Heart left ventricle (tissue), 16 donors: Measurements from ENCODE around the gene TPST1. TPM values are rescaled to one million over a fixed set of nuclear protein-coding genes. Genes with fewer than 3 reads are reported as not detected.
"Not testable (repeated sequence)": the region's sequence is repeated elsewhere in the genome, so short reads cannot be mapped to it uniquely, and the experiment has no call there.

Source experiments
- ATAC-seq, 4 donors: fragments of 200-7000 bp; cut with Tn5 transposase; one replicate each; pipeline ENCODE4 v1.9.1; 2020 to 2022; ENCODE audit warnings: moderate library complexity in 4 of 4, mild to moderate bottlenecking in 3 of 4, moderate number of reproducible peaks in 1 of 4
- DNase-seq, 5 donors: peaks; one replicate each; pipeline ENCODE4 v3.0.0-alpha.2; 2020
- H3K27ac ChIP-seq, 12 donors: fragments of 200-600 bp; sonication (generic) in 4 of 12; one replicate each; pipeline versions ENCODE4 v1.5.0 to v1.8.0; 2016 to 2022; ENCODE audit warnings: mild to moderate bottlenecking in 2 of 12
- H3K27me3 ChIP-seq, 9 donors: fragments of 200-600 bp; sonication (generic) in 2 of 9; one replicate each; pipeline versions ENCODE4 v1.5.1 to v1.8.0; 2016 to 2022; ENCODE audit warnings: mild to moderate bottlenecking in 3 of 9
- H3K36me3 ChIP-seq, 9 donors: fragments of 200-600 bp; sonication (generic) in 2 of 9; one replicate each; pipeline versions ENCODE4 v1.5.0 to v1.8.0; 2018 to 2022; ENCODE audit warnings: mild to moderate bottlenecking in 2 of 9
- H3K4me1 ChIP-seq, 12 donors: fragments of 200-600 bp; sonication (generic) in 4 of 12; one replicate each; pipeline versions ENCODE4 v1.5.0 to v1.8.0; 2016 to 2022; ENCODE audit warnings: mild to moderate bottlenecking in 3 of 12
- H3K4me3 ChIP-seq, 12 donors: fragments of 200-600 bp; sonication (generic) in 4 of 12; one replicate each; pipeline versions ENCODE4 v1.5.0 to v1.8.0; 2017 to 2022; ENCODE audit warnings: mild to moderate bottlenecking in 9 of 12, moderate library complexity in 4 of 12
- H3K9me3 ChIP-seq, 12 donors: fragments of 200-600 bp; sonication (generic) in 4 of 12; one replicate each; pipeline versions ENCODE4 v1.5.0 to v1.8.0; 2016 to 2022; ENCODE audit warnings: mild to moderate bottlenecking in 1 of 12
- CTCF ChIP-seq, 12 donors: fragments of 200-600 bp; sonication (generic) in 4 of 12; IDR thresholded peaks; one replicate each; pipeline versions ENCODE4 v1.5.0 to v1.8.0; 2018 to 2022; ENCODE audit warnings: antibody characterized with exemption in 12 of 12, mild to moderate bottlenecking in 5 of 12
- POLR2A ChIP-seq, 2 donors: fragments of 450-650 bp; IDR thresholded peaks; one replicate each; pipeline ENCODE4 v1.6.1; 2017; ENCODE audit warnings: antibody characterized with exemption in 2 of 2, mild to moderate bottlenecking in 2 of 2, moderate library complexity in 2 of 2
- WGBS, 4 donors: extraction: QIAGEN DNeasy Blood & Tissue Kit in 2 of 4; methylation state at CpG; one replicate each; pipeline versions ENCODE4 v1.1.5 to v1.1.7; 2013 to 2018; 5-methylcytosine and 5-hydroxymethylcytosine counted together
- intact Hi-C, 10 donors: fragments of 100-400 bp; cut with DNase I; formaldehyde crosslinking; loops; one replicate each; pipeline versions ENCODE4 v1.11.1 to v1.14.2; 2022
- polyA plus RNA-seq, 2 donors: library from polyadenylated mRNA; stranded (reverse); fragments of 200-250 nt; gene quantifications; one replicate each; pipeline ENCODE4 v1.2.3, GENCODE V29; 2013
- total RNA-seq, 9 donors: library from RNA; depleted of rRNA in 2 of 9; stranded (reverse); fragments of >200 nt in 2 of 9; fragmentation: NEBNext Ultra II Directional in 3 of 9; extraction: Animal tissue kit (Norgen Biotek cat#: 25700) in 3 of 9; gene quantifications; one replicate each; pipeline versions ENCODE4 v1.1.0 to v1.2.4, GENCODE V29; 2016 to 2023
- donor health status: ischemic (EF 13 %, LVEDD 7.1; RV severe dilation, severe dysfunction).
- donor health status: healthy with polysubstance abuse.
- donor health status: DM: no; HTN: yes; CAD: no.
- donor health status: DM: no; HTN: no; CAD: no.
- donor health status: ischemic (EF 25% LVEDD 6.9; RV normal size, moderate dysfunction).
- donor health status: ischemic (EF 25% LVEDD 5.7; RV mildly dilated, moderate dysfunction).
- donor health status: healthy.
- donor health status: DM: yes; HTN: yes; CAD: no.
- donor health status: ischemic (EF 35%, LVEDD 5.7; RV mildly dilated, moderate dysfunction).
- donor health status: nonischemic (EF 11% LVEDD 7.7; RV severe dilation, severe dysfunction).
- donor health status: DM: yes; HTN: yes; CAD: no.
- donor health status: PGD.
- donor health status: ischemic (EF 29% LVEDD 5.4; RV normal size, mild dysfunction).
- donor health status: nonischemic (EF 23%, LVEDD 6.1; RV moderate dilation, normal function).

Gene TPST1
- total and polyA plus RNA-seq, 11 donors = 1.9 to 10.8 (median 5.5) TPM

DNA sequence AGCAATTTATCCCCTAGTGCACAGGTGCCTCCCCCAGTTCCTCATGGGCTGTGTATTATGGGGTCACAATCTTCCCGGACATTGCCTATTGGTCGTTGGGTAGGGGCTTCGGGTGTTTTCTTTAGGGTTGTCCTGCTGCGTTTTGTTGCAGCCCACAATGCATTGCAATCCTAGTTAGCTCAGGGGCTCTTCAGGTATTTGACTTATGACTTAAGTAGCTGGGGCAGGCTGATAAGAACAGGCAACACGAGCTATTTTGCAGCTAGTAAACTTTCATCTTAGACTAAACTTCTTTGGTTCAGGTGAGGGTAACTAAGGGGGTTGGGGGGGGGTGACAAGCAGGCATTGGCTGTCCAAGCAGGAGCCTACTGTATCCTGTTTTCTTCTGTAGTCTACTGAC lies 158.5 kb downstream of the TPST1 start:
- H3K36me3 ChIP-seq = no peaks in the 10 kb centered on the region
- ATAC-seq = no peak
- H3K9me3 ChIP-seq = no peaks in the 10 kb centered on the region
- WGBS, 4 donors = 63 to 79% (median 74%) methylated on average over 5 of the region's 5 CpGs
- no peak for DNase-seq
- H3K4me1 ChIP-seq = peaks cover 0 to 8% (median 0%) of the 10 kb centered on the region in 12 donors
- no peak overlapping the region for H3K4me3 ChIP-seq
- intact Hi-C loops = no loop called here
- H3K27me3 ChIP-seq = no peaks in the 10 kb centered on the region
- H3K27ac ChIP-seq = no peak overlapping the region
- TF ChIP-seq POLR2A (IDR thresholded peaks at IDR 0.05) (no peak), CTCF (IDR thresholded peaks at IDR 0.05) (no peak)

- H3K4me1 ChIP-seq, H3K36me3 ChIP-seq, H3K9me3 ChIP-seq, intact Hi-C loops, H3K27ac ChIP-seq, H3K4me3 ChIP-seq, H3K27me3 ChIP-seq, DNase-seq, ATAC-seq: not testable (repeated sequence)
- 95 to 96% (median 96%) methylated on average over 14 of the region's 14 CpGs for WGBS, 4 donors
Measured at GRCh38 chr7:66365031-66365430, 159.9 kb downstream of the TPST1 start.

- no peaks in the 10 kb centered on the region for H3K9me3 ChIP-seq
- 81 to 90% (median 82%) methylated on average over 7 of the region's 7 CpGs for WGBS, 4 donors
- H3K4me1 ChIP-seq = no peaks in the 10 kb centered on the region
- no peaks in the 10 kb centered on the region for H3K36me3 ChIP-seq
- no peak for TF ChIP-seq CTCF (IDR thresholded peaks at IDR 0.05)
- no peak for TF ChIP-seq POLR2A (IDR thresholded peaks at IDR 0.05)
- DNase-seq = no peak
- H3K27me3 ChIP-seq = no peaks in the 10 kb centered on the region
- no peak for ATAC-seq
- intact Hi-C loops = no loop called here
- no peak overlapping the region for H3K4me3 ChIP-seq
- no peak overlapping the region for H3K27ac ChIP-seq
Measured at GRCh38 chr7:66371096-66371824, 166.1 kb downstream of the TPST1 start.

DNA sequence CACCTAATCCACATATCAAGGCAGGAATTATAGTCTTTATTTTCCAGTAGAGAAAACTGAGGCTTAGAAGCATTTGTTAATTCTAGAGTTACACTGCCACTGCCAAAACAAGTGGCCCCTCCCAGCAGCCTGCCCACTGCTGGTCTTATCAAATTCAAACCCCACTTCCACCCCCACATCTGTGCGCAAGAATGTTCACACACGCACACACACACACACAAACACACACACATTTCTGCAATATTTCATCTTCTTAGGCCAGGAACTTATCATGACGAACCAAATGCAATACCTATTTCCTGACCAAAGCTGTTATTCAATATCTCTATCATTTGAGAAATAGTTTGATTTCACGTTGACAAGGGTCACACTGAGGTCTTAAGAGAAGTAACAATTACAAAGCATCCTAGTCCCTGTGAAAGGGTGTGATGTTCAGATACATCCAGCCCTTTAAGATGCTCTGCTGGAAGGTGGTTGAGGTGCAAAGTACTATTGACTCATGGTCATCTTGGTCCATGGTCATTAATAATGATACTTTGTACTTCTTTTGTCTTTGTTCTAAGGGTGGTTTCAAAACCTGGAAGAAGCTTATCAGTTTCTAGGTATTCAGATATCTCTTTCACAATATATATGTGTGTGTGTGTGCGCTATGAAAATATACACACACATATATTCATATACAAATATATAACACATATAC lies 169.2 kb downstream of the TPST1 start:
- H3K9me3 ChIP-seq, intact Hi-C loops, H3K36me3 ChIP-seq, H3K4me3 ChIP-seq, H3K27ac ChIP-seq, ATAC-seq, DNase-seq, H3K4me1 ChIP-seq, H3K27me3 ChIP-seq: not testable (repeated sequence)
- 75 to 81% (median 78%) methylated on average over 5 of the region's 5 CpGs for WGBS, 4 donors

DNA sequence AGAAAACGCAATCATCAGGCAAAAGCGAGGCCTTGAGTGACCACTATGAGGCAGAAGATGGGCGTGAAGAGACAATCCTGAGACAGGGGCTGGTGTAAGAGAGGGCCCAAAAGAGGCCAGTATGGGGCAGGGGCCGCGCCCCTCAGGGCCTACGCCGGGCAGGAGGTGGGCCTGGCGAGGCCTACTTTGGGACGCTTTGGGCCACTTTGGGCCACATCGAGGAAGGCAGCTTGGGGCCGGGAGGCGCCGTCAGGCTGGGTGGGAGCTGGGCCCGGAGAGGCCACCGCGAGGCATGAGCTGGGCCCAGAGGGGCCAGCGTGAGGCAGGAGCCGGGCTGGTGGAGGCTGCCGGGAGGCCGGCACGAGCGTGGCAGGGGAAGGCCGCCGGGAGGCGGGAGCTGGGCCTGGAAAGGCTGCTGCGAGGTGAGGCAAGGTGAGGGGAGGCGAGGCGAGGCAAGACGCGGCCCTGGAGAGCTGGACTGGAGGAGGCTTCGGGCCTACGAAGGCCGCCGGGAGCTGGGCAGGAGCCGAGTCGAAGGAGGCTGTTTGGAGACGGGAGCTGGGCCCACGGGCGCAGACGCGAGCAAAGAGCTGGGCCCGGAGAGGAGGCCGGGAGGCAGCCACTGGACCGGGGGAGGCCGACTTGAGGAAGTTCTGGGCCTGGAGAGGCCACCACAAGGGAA lies 171.3 kb downstream of the TPST1 start:
- TF ChIP-seq CTCF (IDR thresholded peaks at IDR 0.05) = no peak
- TF ChIP-seq POLR2A (IDR thresholded peaks at IDR 0.05) = no peak
- DNase-seq = no peak
- no peak overlapping the region for H3K4me3 ChIP-seq
- ATAC-seq = no peak
- H3K4me1 ChIP-seq = no peaks in the 10 kb centered on the region
- no peak overlapping the region for H3K27ac ChIP-seq
- H3K36me3 ChIP-seq = peaks cover 0 to 26% (median 0%) of the 10 kb centered on the region in 9 donors
- peaks cover 0 to 18% (median 3%) of the 10 kb centered on the region in 12 donors for H3K9me3 ChIP-seq
- WGBS, 4 donors = 94 to 97% (median 95%) methylated on average over 41 to 45 of the region's 45 CpGs
- intact Hi-C loops = no loop called here
- H3K27me3 ChIP-seq = no peaks in the 10 kb centered on the region
